ENCODE results near the gene KLLN.
"Not testable (repeated sequence)": the region's sequence is repeated elsewhere in the genome, so short reads cannot be mapped to it uniquely, and the experiment has no call there.

The KLLN gene

DNA sequence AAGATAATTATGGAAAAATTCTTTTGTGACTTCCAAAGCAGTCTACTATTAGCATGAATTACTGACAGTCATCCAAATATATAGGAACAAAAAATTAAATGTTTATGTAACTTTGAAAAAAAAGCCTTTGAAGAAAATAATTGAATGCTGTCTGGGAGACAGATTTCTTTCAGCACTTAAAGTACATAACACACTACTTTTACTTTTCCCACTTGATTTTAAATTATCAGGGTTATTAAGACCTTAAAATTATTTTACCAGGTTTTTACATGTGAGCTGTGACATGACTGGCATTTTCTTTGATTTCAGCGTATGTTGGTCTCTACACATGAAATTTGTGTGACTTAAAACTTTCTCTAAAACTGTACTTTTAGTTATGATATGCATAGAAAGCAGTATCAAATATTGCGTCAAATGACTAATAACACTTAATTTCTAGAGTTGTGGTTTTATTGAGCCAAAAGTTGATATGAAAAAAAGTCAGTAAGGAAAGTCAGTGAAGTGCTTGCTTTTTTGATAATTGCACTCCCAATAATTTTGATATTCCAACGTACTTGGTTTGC lies 3.2 kb upstream of the KLLN start:
- no peak for DNase-seq (ENCODE audit: low read depth)

DNA sequence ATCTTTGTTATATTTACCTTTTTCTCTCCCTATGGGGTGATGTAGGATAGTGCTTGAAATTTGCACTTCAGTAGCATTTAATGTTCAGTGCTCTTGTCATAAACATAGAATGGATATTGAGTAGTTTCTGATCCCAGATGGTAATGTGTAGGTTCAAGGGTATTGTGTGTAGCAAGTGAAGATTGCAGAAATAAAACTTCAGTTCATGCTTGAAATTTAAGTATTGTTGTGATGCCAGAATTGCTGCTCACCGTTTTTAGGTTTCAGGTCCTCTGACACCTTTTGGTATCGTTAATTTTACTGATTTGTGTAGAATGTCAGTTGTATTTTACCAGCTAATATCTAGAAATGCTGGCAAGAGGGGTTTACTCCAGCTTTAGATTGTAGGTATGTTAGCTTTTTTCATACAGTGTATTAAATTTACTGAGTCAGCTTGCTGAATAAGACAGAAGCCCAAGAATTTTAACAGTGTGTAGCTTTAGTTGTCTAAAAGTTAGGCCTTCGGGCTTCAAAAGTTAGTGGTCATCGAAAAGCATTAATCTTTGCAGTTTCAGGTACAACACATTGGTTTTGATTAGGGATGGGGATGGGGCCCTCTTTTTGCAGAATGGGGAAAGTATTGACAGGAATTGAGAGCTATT lies 2.0 kb upstream of the KLLN start:
- DNase-seq (ENCODE audit: low read depth) = no peak

DNA sequence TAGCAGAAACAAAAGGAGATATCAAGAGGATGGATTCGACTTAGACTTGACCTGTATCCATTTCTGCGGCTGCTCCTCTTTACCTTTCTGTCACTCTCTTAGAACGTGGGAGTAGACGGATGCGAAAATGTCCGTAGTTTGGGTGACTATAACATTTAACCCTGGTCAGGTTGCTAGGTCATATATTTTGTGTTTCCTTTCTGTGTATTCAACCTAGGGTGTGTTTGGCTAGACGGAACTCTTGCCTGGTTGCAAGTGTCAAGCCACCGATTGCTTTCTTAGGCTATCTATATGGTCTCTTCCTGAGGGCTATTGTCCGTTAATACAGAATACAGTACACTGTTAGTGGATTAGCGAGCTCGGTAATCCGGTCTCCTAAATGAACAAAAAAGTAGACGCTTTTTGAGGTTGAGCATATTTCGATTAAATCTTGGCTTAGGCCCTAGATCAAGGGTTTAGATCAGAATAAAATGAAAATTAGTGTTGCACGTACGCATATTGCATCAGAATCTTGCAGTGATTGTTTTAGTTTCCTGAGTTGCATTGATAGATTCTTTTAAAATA lies 1.2 kb upstream of the KLLN start:
- DNase-seq (ENCODE audit: low read depth) = no peak

- DNase-seq (ENCODE audit: low read depth) = peak; percentile 22
Observed at GRCh38 chr10:87863951-87864495, 690 bp upstream of the KLLN start.

DNA sequence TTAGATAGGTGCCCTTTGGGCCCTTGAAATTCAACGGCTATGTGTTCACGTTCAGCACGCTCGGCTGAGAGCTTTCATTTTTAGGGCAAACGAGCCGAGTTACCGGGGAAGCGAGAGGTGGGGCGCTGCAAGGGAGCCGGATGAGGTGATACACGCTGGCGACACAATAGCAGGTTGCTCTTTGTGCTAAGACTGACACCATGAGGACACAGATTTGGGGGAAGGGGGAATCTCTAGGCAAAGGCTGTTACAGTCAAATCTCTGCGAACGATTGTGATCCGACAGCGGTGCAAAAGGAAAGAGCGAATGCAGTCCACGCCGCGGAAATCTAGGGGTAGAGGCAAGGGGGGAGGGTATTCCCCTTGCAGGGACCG lies 667 bp downstream of the KLLN start:
- DNase-seq (ENCODE audit: low read depth) = no peak

DNA sequence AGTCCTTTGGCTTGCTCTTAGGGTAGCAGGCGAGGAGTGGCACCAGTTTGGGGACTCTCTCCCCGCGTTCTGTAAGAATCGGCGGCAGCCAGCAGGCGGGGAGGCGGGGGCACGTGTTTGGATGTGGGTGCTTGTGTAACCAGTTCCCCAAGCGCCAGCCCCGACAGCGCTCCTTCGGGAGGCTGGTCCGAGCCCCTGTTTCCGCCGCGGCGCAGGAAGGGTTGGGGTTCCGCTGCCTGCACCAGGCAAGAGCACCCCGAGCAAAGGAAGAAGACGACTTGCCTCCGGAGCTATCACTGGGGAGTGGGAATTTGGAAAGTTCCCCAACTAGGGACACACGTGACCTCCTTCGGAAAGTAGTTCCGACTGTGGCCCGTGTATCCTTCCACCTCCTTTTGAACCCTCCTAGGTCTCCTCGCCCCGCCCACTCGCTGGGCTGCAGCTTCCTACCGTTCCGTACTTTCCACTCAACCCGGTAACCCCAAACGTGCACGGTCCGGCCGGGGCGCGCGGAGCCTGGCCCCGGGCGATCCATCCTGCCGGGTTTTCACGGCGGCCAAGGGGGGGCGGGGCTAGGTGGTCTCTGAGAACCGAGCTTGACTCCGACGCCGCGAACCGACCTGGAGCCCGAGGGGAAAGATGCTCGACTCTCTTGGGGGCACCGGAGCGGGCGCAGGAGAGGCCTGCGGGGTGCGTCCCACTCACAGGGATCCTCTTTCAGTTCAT lies 1.2 kb downstream of the KLLN start:
- DNase-seq (ENCODE audit: low read depth) = peak; percentile 90

DNA sequence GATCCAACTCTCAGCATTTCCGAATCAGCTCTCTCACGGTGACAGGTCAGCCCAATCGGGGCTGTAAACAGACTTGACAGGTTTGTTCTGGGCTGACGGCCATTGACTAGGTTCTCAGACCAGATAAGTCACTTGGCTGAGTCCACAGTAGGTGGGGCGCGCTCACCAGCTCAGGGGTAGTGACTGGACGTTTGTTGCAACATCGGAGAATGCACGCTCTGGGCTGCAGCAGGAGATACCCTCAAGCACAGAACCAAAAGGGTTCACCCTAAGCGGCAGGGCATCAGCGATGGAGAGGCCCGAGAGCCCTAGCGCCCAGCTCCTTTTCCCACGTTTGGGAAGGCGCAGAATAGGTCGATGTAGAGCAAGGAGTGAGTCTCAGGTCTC lies 1.8 kb downstream of the KLLN start:
- no peak for DNase-seq (ENCODE audit: low read depth)

DNA sequence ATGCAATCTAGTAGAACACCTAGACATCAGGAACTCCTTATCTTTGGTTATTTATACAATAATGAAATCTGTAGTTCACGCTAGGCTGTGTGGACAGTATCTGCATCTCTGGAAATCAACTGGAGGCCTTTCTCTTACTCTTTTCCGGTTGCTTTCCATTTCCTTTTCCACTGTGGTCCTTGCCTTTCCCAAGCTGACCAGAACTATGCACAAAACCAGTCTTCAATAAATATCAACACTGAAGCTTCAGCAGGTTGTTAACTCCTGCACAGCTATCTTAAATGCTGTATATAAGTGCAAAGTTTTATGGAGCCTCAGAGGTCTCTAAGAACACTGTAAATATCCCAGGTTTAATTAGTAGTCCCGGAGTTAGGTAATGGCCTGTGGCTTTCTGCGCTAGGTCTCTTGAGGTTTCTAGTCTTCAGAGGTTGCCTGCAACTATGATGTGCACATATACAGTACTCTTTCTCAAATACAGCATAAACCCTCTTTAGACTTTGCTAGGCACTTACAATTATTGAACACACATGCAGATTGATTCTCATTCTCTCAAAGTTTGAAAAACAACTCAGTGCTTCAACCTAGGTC lies 2.4 kb downstream of the KLLN start:
- DNase-seq (ENCODE audit: low read depth) = no peak

GRCh38 chr10:87860156-87860795 lies 3.1 kb downstream of the KLLN start:
- no peak for DNase-seq (ENCODE audit: low read depth)

DNA sequence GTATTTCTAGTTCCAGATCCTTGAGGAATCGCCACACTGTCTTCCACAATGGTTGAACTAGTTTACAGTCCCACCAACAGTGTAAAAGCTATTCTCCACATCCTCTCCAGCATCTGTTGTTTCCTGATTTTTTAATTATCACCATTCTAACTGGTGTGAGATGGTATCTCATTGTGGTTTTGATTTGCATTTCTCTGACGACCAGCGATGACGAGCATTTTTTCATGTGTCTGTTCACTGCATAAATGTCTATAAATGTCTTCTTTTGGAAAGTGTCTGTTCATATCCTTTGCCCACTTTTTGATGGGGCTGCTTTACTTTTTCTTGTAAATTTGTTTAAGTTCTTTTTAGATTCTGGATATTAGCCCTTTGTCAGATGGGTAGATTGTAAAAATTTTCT lies 7.7 kb downstream of the KLLN start:
- DNase-seq (ENCODE audit: low read depth) = not testable (repeated sequence)

DNA sequence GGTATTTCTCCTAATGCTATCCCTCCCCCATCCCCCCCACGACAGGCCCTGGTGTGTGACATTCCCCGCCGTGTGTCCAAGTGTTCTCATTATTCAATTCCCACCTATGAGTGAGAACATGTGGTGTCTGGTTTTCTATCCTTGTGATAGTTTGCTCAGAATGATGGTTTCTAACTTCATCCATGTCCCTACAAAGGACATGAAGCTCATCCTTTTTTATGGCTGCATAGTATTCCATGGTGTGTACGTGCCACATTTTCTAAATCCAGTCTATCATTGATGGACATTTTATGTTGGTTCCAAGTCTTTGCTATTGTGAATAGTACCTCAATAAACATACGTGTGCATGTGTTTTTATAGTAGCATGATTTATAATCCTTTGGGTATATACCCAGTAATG lies 8.1 kb downstream of the KLLN start:
- DNase-seq (ENCODE audit: low read depth) = not testable (repeated sequence)

DNA sequence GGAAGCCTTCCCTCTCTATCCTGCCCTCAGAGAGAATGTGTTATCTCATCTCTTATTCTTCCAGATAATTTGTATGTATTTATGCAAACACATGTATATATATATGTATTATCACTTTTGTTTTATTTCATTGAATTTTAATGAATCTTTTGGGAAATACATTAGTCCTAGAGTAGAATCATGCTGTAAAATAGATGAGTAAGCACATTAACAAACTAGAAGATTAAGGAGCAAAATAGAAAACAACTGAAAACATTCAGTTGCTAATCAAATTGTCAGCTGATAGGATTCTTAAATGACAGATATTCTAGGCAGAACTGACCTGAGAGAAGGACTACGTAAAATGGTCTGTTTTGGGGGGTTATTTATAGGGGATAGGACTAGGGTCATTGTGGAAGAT lies 11.2 kb downstream of the KLLN start:
- no peak for DNase-seq (ENCODE audit: low read depth)

- peak; percentile 32 for DNase-seq (ENCODE audit: low read depth)
Observed at GRCh38 chr10:87850742-87851205, 12.6 kb downstream of the KLLN start.

GRCh38 chr10:87849001-87849400 lies 14.3 kb downstream of the KLLN start:
- no peak for DNase-seq (ENCODE audit: low read depth)

DNA sequence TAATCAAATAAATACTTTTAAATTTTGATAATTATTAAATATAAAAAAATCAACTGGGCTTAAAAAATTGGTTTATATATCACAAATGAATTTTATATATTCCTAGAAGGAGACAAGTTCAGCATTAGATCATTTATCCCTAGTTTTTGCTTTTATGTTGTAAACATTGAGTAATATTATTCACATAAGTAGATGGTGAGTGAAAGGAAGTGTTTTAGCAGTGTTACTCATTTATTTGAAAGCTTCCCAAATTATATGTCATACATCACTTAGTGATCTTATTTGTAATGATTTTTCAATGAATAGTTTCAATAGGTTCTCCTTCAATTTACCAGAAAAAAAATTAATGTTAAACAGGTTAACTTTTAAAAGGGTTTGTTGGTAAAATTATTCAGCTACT lies 15.8 kb downstream of the KLLN start:
- no peak for DNase-seq (ENCODE audit: low read depth)

DNA sequence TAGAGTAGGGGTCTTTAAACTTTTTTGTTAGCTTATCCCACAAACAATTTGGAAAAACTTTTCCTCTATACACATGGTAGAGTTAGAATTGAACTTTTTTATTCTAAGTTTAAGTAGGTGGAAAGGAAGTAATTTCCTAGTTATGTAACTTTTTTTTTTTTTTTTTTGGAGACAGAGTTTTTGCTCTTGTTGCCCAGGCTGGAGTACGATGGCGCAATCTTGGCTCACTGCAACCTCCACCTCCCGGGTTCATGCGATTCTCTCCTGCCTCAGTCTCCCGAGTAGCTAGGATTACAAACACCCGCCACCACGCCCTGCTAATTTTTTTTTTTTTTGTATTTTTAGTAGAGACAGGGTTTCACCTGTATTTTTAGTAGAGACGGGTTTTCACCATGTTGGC lies 16.6 kb downstream of the KLLN start:
- DNase-seq (ENCODE audit: low read depth) = not testable (repeated sequence)

GRCh38 chr10:87846023-87846422 lies 17.3 kb downstream of the KLLN start:
- DNase-seq (ENCODE audit: low read depth) = no peak

DNA sequence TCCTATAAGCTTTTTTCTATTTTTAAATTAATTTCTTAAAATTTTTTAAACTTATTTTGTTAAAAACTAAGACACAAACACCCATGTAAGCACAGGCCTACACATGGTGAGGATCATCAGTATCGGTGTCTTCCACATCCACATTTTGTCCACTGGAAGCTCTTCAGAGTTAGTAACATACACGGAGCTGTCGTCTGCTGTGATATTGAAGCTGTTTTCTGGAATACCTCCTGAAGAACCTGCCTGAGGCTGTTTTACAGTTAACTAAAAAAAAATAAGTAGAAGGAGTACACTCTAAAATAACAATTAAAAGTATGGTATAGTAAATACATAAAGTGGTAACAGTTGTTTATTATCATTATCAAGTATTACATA lies 17.7 kb downstream of the KLLN start:
- no peak for DNase-seq (ENCODE audit: low read depth)

DNA sequence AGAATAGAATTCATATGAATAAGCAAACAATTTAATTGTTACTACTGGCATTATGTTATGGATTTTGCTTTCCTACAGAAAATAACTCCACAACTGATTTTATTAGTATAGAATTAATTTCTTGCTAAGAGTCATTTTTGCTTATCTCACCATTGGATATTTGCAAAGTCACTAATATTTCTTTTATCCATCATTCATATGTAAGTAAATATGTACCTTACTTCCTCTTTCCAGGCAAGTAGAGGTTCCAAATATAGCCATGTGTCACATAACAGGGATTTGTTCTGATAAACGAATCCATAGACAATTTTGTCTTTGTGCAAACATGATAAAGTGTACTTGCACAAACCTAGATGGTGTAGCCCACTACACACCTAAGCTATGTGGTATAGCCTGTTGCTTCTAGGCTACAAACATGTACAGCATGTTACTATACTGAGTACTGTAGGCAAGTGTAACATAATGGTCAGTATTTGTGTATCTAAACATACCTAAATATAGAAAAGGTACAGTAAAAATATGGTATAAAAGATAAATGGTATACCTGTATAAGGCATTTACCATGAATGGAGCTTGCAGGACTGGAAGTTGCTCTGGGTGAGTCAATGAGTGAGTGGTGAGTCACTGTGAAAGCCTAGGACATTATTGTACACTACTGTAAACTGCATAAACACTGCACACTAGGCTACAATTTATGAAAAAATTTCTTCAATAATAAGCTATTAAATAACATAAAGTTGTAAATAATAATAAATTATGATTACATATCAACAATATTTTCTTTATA lies 18.3 kb downstream of the KLLN start:
- no peak for DNase-seq (ENCODE audit: low read depth)

DNA sequence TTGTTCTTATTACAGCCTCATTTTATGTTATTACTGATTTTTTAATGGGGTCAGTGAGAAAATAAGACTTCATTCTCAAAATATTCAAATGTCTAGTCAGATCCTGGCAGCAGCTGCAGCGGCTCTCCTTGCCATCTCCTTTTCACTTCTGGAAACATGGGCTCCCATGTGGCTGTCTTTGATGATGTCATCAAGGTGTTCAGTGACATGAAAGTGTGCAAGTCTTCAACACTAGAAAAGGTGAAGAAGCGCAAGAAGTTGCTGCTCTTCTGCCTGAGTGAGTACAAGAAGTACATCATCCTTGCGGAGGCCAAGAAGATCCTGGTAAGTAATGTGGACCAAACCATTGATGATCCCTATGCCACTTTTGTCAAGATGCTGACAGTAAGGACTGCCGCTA lies 19.6 kb downstream of the KLLN start:
- no peak for DNase-seq (ENCODE audit: low read depth)

DNA sequence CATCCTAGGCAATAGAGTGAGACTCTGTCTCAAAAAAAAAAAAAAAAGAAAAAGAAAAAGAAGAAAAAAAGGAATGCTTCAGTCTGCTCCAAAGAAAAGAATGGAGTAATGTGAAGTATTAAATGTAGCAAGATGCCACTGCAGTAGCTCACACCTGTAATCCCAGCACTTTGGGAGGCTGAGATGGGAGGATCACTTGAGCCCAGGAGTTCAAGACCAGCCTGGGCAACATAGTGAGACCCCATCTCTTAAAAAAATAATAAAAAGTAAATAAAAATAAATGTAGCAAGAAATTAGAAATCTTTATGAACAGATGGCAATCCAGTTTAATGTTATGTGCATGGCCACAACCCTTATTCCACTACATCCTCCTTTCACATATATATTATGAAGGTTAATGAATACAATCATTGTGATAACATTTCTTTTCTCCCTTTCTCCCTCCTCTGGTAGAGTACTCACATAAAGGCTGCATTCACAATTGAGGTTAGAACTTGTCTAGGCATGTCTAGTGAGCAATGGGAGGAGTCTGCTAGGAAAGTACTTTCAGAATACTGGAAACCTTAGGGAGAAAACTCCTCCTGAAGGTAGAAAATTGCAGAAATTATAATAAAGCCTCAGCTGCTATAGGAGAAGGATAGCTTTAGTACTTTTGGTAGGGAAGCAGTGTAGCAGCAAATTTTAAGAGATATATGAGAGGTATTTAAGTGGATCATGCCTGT lies 20.4 kb downstream of the KLLN start:
- no peak for DNase-seq (ENCODE audit: low read depth)
